ENCODE measurements around the gene H2AZ2. TPM values are rescaled to one million over a fixed set of nuclear protein-coding genes. Genes with fewer than 3 reads are reported as not detected.
A peak's percentile ranks its signal among the peaks of the same experiment; 100 is the strongest.

Gene H2AZ2
- polyA plus RNA-seq = 148 TPM

- no peaks in the 10 kb centered on the region for H3K27me3 Mint-ChIP-seq
- peaks cover 2% of the 10 kb centered on the region for H3K36me3 Mint-ChIP-seq
- peaks cover 22 to 26% (median 22%) of the 10 kb centered on the region in 3 donors for H3K4me1 Mint-ChIP-seq
- peak within 1 kb of the TSS; percentile 90 to 98 (median 95) for H3K4me3 Mint-ChIP-seq
- peak within 1 kb of the TSS; percentile 94 to 99 (median 98) for H3K27ac Mint-ChIP-seq
- no peaks in the 10 kb centered on the region for H3K9me3 Mint-ChIP-seq
These were observed at the start of gene H2AZ2 for GRCh38 chr7:44847920-44848634. Gene H2AZ2 (minus strand): TSS chr7:44848087. CDS start chr7:44847971, 116 bp downstream.

GRCh38 chr7:44897309-44897708 is 49.4 kb upstream of the H2AZ2 start:
- Mint-ChIP-seq H3K4me3 (no peak overlapping the region), H3K4me1 (peaks cover 0 to 5% (median 3%) of the 10 kb centered on the region in 3 donors), H3K27ac (no peak overlapping the region), H3K9me3 (peaks cover 0 to 2% (median 0%) of the 10 kb centered on the region in 3 donors), H3K27me3 (no peaks in the 10 kb centered on the region), H3K36me3 (peaks cover 2% of the 10 kb centered on the region)

GRCh38 chr7:44894888-44895580 is 47.1 kb upstream of the H2AZ2 start:
- Mint-ChIP-seq H3K4me3 (no peak overlapping the region), H3K27ac (no peak overlapping the region), H3K4me1 (peaks cover 0 to 7% (median 5%) of the 10 kb centered on the region in 3 donors), H3K27me3 (no peaks in the 10 kb centered on the region), H3K36me3 (peaks cover 2% of the 10 kb centered on the region), H3K9me3 (peaks cover 0 to 2% (median 0%) of the 10 kb centered on the region in 3 donors)

GRCh38 chr7:44893710-44894234 is 45.9 kb upstream of the H2AZ2 start:
- H3K4me3 Mint-ChIP-seq = no peak overlapping the region
- H3K27ac Mint-ChIP-seq = peak overlapping the region in 1 of 3 donors; percentile 48
- peaks cover 0 to 6% (median 5%) of the 10 kb centered on the region in 3 donors for H3K4me1 Mint-ChIP-seq
- H3K36me3 Mint-ChIP-seq = peaks cover 2% of the 10 kb centered on the region
- no peaks in the 10 kb centered on the region for H3K27me3 Mint-ChIP-seq
- H3K9me3 Mint-ChIP-seq = peaks cover 0 to 2% (median 0%) of the 10 kb centered on the region in 3 donors

GRCh38 chr7:44891791-44892190 is 43.9 kb upstream of the H2AZ2 start:
- Mint-ChIP-seq H3K9me3 (no peaks in the 10 kb centered on the region), H3K27ac (no peak overlapping the region), H3K36me3 (peaks cover 2% of the 10 kb centered on the region), H3K27me3 (no peaks in the 10 kb centered on the region), H3K4me1 (peaks cover 0 to 7% (median 6%) of the 10 kb centered on the region in 3 donors), H3K4me3 (no peak overlapping the region)

- H3K4me3 Mint-ChIP-seq = no peak overlapping the region
- no peaks in the 10 kb centered on the region for H3K27me3 Mint-ChIP-seq
- no peaks in the 10 kb centered on the region for H3K9me3 Mint-ChIP-seq
- H3K27ac Mint-ChIP-seq = peak overlapping the region in 2 of 3 donors; percentile 49 to 96
- H3K36me3 Mint-ChIP-seq = peaks cover 2% of the 10 kb centered on the region
- peaks cover 0 to 9% (median 8%) of the 10 kb centered on the region in 3 donors for H3K4me1 Mint-ChIP-seq
These were observed 43.5 kb upstream of the H2AZ2 start for GRCh38 chr7:44891372-44891771.

GRCh38 chr7:44889086-44889781 is 41.3 kb upstream of the H2AZ2 start:
- Mint-ChIP-seq H3K27ac (peak overlapping the region in 2 of 3 donors; percentile 29 to 40), H3K36me3 (peaks cover 5% of the 10 kb centered on the region), H3K4me1 (peaks cover 11 to 18% (median 18%) of the 10 kb centered on the region in 3 donors), H3K9me3 (no peaks in the 10 kb centered on the region), H3K27me3 (no peaks in the 10 kb centered on the region), H3K4me3 (peak overlapping the region in 1 of 4 donors; percentile 23)

- Mint-ChIP-seq H3K9me3 (no peaks in the 10 kb centered on the region), H3K27ac (peak overlapping the region; percentile 72 to 100 (median 99)), H3K4me1 (peaks cover 17 to 27% (median 18%) of the 10 kb centered on the region in 3 donors), H3K27me3 (no peaks in the 10 kb centered on the region), H3K36me3 (peaks cover 3% of the 10 kb centered on the region), H3K4me3 (peak overlapping the region in 2 of 4 donors; percentile 7 to 19)
These were observed 39.4 kb upstream of the H2AZ2 start for GRCh38 chr7:44887293-44887692.

- H3K36me3 Mint-ChIP-seq = peaks cover 3% of the 10 kb centered on the region
- H3K9me3 Mint-ChIP-seq = no peaks in the 10 kb centered on the region
- H3K4me3 Mint-ChIP-seq = peak within 1 kb of the TSS; percentile 95 to 98 (median 96)
- peaks cover 27 to 40% (median 30%) of the 10 kb centered on the region in 3 donors for H3K4me1 Mint-ChIP-seq
- peak within 1 kb of the TSS; percentile 97 to 100 (median 99) for H3K27ac Mint-ChIP-seq
- H3K27me3 Mint-ChIP-seq = no peaks in the 10 kb centered on the region
These were observed 37.8 kb upstream of the H2AZ2 start, which contains the start of gene PURB for GRCh38 chr7:44885394-44886317. Gene PURB (minus strand): TSS chr7:44885530. CDS start chr7:44885348, 182 bp downstream.

GRCh38 chr7:44884621-44885393 is 36.9 kb upstream of the H2AZ2 start:
- Mint-ChIP-seq H3K27ac (peak overlapping the region; percentile 76 to 99 (median 86)), H3K36me3 (peaks cover 3% of the 10 kb centered on the region), H3K27me3 (no peaks in the 10 kb centered on the region), H3K9me3 (no peaks in the 10 kb centered on the region), H3K4me3 (peak overlapping the region; percentile 92 to 98 (median 96)), H3K4me1 (peaks cover 32 to 47% (median 38%) of the 10 kb centered on the region in 3 donors)

GRCh38 chr7:44883961-44884620 is 36.2 kb upstream of the H2AZ2 start:
- H3K27me3 Mint-ChIP-seq = no peaks in the 10 kb centered on the region
- H3K27ac Mint-ChIP-seq = peak overlapping the region; percentile 76 to 99 (median 86)
- no peaks in the 10 kb centered on the region for H3K9me3 Mint-ChIP-seq
- H3K4me1 Mint-ChIP-seq = peaks cover 35 to 47% (median 43%) of the 10 kb centered on the region in 3 donors
- peak overlapping the region; percentile 89 to 97 (median 94) for H3K4me3 Mint-ChIP-seq
- peaks cover 3% of the 10 kb centered on the region for H3K36me3 Mint-ChIP-seq

- H3K36me3 Mint-ChIP-seq = peaks cover 3% of the 10 kb centered on the region
- no peaks in the 10 kb centered on the region for H3K27me3 Mint-ChIP-seq
- H3K4me3 Mint-ChIP-seq = peak overlapping the region in 2 of 4 donors; percentile 92 to 97
- H3K27ac Mint-ChIP-seq = peak overlapping the region in 2 of 3 donors; percentile 35 to 99
- H3K9me3 Mint-ChIP-seq = no peaks in the 10 kb centered on the region
- peaks cover 37 to 47% (median 43%) of the 10 kb centered on the region in 3 donors for H3K4me1 Mint-ChIP-seq
These were observed 35.0 kb upstream of the H2AZ2 start for GRCh38 chr7:44882899-44883298.
